ENCODE measurements around the gene COL4A2.
A peak's percentile ranks its signal among the peaks of the same experiment; 100 is the strongest.

The COL4A2 gene

DNA sequence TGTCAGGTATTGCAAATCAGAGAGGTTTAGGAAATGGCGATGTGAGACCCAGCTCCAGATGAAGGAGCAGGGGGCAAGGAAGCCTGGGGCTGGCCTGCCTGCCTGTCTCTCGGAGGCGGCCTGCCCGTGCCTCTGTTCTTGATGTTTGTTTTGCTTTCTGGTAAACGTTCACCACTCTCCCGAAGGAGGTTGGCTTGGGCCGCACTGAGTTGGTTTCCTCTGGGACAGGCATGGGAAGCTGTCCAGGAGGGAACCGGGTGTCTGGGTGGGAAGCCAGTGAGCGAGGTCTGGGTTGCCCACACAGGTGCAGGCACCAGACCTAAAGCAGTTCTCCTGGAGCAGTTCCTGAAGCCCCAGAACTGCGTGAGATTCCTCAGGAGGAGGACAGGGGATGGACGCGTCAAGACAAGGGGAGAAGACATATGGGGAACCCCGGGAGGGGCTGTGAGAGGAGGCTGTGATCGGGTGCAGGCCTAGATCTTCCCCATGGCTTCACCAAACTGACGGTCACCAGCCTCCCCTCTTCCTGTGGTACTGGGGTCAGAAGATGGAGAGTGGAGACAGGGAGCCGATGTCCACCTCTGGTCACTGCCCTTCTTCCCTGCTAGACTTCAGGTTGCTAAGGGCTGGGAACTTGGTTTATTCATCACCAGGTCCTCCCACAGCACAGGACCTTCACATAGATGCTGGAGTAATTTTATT is 15.2 kb downstream of the COL4A2 start:
- no peak overlapping the region for H3K27ac ChIP-seq (ENCODE audit: insufficient read depth, low read depth, low read length, poor library complexity, severe bottlenecking)

DNA sequence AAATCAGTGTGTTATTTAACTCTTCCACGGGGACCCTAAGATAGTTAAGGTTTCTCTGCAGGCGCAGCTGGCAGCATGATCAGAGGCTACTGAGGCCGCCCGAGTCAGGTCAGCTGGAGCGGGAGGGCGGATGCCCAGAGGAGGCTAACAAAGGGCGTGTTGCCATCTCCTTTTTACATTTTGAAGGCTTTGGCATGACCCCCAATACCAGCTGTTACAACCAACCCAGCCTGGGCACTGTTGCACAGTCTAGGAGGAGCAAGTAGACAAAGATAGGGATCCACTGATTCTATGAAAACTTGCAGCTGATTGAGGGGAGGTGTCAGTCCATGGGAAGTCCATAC is 15.7 kb downstream of the COL4A2 start:
- no peak overlapping the region for H3K4me3 ChIP-seq (ENCODE audit: insufficient read depth, low read depth, low read length)
- H3K27ac ChIP-seq (ENCODE audit: insufficient read depth, low read depth, low read length, poor library complexity, severe bottlenecking) = no peak overlapping the region
- no peaks in the 10 kb centered on the region for H3K27me3 ChIP-seq (ENCODE audit: control insufficient read depth, insufficient read depth, low read length, poor library complexity, severe bottlenecking)
- WGBS, 2 experiments = 95 to 96% methylated on average over 7 of the region's 7 CpGs
- H3K9me3 ChIP-seq (ENCODE audit: control insufficient read depth, low read length) = no peaks in the 10 kb centered on the region
- peaks cover 21% of the 10 kb centered on the region for H3K4me1 ChIP-seq (ENCODE audit: control insufficient read depth, insufficient read depth, low read length)
- H3K36me3 ChIP-seq (ENCODE audit: control insufficient read depth, insufficient read depth, low read length) = no peaks in the 10 kb centered on the region

More for the DNA sequence above, 15.2 kb downstream of the COL4A2 start:
- peaks cover 17% of the 10 kb centered on the region for H3K4me1 ChIP-seq (ENCODE audit: control insufficient read depth, insufficient read depth, low read length)
- peaks cover 1% of the 10 kb centered on the region for H3K36me3 ChIP-seq (ENCODE audit: control insufficient read depth, insufficient read depth, low read length)
- whole genome bisulfite sequencing, 2 experiments = 96% methylated on average over 16 of the region's 16 CpGs
- H3K9me3 ChIP-seq (ENCODE audit: control insufficient read depth, low read length) = no peaks in the 10 kb centered on the region
- no peak overlapping the region for H3K4me3 ChIP-seq (ENCODE audit: insufficient read depth, low read depth, low read length)
- H3K27me3 ChIP-seq (ENCODE audit: control insufficient read depth, insufficient read depth, low read length, poor library complexity, severe bottlenecking) = no peaks in the 10 kb centered on the region

DNA sequence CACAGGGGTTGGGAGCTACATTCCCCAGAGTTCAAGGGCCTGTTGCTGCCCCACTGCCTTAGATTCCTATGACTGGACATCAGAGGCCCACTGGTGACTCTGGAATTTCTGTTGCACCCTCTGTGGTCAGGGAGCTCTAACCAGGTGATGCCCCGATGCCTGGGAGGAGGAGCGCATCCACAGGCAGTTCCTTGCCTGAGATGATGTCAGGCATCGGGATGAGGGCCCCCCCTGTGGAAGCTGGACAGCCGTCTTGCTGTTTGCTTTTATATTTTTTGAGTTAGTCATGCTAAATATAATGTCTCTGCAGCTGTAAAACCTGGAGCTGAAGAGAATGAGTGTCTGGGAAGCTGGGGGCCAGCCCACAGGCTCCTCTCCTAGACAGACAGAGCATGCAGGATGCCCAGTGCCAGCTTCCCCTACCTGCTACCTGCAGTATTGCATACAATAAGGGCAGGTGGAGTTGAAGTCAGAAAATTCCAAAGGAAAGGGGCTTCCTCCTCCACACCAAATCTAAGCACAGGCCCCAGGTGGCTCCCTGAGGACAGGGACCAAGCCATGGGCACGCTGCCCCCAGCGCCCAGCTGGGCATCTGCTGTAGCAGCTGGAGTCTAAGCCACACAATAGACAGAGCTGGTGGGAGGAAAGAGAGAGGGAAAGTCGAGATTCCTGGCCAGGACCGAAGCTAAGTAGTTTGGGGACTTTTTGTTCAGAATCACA is 16.2 kb downstream of the COL4A2 start:
- Histone ChIP-seq H3K4me3 (ENCODE audit: insufficient read depth, low read depth, low read length) (no peak overlapping the region), H3K27ac (ENCODE audit: insufficient read depth, low read depth, low read length, poor library complexity, severe bottlenecking) (no peak overlapping the region), H3K9me3 (ENCODE audit: control insufficient read depth, low read length) (no peaks in the 10 kb centered on the region), H3K36me3 (ENCODE audit: control insufficient read depth, insufficient read depth, low read length) (no peaks in the 10 kb centered on the region), H3K27me3 (ENCODE audit: control insufficient read depth, insufficient read depth, low read length, poor library complexity, severe bottlenecking) (no peaks in the 10 kb centered on the region), H3K4me1 (ENCODE audit: control insufficient read depth, insufficient read depth, low read length) (peaks cover 21% of the 10 kb centered on the region)
- 81 to 82% methylated on average over 8 of the region's 8 CpGs for WGBS, 2 experiments

DNA sequence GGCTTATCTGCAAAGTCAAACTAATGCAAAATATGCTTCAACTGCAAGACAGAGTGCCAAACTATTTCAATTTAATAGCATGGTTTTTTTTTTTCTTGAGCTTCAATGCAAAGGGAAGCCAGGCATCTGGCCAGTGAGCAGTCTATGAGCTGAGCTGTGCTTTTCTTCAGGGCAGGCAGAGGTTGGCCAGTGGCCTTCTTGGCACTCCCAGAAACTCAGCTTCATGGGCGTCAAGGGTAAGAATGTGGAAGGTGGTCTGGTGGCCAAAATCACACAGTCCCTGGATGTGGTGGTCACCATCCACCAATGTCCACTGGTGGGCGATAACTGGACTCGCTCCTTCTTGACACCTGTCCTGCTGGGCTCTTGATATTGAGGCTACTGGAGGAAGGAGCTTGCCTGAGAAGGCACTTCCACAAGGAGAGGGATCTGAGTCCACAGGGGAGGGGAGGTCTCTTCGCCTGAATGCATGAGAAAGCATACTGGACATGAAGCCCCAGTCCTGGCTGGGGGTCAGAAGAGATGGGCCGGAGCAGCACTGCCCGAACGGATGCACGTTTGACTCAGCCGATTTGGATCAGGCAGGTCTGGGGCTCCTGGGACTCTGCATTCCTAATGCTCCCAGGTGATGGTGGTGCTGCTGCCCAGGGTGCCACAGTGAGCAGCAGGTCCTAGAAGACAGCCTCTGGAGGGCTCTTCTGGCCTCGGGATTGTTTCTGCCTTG is 17.1 kb downstream of the COL4A2 start:
- no peak overlapping the region for H3K27ac ChIP-seq (ENCODE audit: insufficient read depth, low read depth, low read length, poor library complexity, severe bottlenecking)
- H3K9me3 ChIP-seq (ENCODE audit: control insufficient read depth, low read length) = no peaks in the 10 kb centered on the region
- no peaks in the 10 kb centered on the region for H3K36me3 ChIP-seq (ENCODE audit: control insufficient read depth, insufficient read depth, low read length)
- H3K27me3 ChIP-seq (ENCODE audit: control insufficient read depth, insufficient read depth, low read length, poor library complexity, severe bottlenecking) = no peaks in the 10 kb centered on the region
- 93 to 94% methylated on average over 10 of the region's 10 CpGs for WGBS, 2 experiments
- H3K4me3 ChIP-seq (ENCODE audit: insufficient read depth, low read depth, low read length) = no peak overlapping the region
- peaks cover 21% of the 10 kb centered on the region for H3K4me1 ChIP-seq (ENCODE audit: control insufficient read depth, insufficient read depth, low read length)

DNA sequence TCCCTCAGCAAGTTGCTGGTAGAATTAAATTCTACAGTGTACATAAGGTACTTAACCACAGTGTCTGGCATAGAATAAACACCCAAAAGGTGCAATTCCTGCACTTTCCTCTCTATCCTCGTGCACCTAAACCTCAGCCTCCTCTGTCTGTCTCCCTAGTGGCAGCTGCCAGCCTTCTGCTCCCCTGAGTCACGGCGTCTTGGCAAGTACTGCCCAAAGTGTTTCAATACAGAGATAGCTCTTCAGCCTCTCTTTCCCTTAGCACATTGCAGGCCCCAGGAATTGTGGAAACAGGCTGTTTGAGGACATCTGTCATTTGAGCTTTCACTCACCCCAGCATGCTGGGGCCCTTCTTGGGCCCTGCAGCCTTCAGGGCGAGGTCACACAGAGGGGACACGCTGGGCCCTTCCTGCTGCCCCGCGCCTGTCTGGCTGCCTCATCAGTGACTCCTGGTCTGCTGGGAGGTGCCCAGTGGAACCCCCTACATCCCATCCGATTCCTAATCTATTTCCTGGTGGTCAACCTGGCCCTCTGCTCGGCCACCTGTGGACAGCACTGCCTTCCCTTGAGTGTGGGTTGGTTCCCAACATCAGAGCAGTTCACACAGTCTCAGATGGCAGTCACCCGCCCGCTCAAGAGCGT is 19.3 kb downstream of the COL4A2 start:
- no peaks in the 10 kb centered on the region for H3K36me3 ChIP-seq (ENCODE audit: control insufficient read depth, insufficient read depth, low read length)

DNA sequence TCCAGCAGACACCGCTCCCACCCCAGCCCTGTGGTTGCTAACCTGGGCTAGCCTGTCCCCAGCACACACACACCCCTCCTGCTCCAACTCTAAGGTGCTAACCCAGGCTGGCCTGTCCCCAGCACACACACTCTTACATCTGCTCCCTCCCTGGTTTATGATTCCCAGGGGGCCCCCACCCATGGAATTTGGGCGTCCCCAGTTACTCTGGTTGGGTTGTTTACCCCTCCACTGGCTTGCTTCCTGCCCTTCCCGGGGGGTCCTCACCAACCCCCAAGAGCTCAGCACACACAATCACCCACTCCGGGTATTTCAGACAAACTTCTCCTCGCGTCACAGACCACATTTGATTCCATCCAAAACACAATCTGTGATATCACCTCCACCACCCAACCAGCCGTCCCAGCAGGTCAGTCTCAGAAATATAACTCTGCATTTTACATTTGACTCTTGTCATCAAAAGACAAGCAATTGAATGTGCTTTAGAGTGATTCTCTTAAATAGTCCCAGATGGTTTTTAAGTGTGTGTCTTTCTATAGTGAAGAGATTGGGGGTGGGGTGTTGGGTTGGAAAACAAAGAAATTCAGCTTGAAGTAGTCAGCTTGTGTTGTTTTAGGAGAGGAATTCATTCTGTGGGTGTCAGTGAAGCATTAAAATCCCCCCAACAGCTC is 20.1 kb downstream of the COL4A2 start:
- Histone ChIP-seq H3K27me3 (ENCODE audit: control insufficient read depth, insufficient read depth, low read length, poor library complexity, severe bottlenecking) (no peaks in the 10 kb centered on the region), H3K36me3 (ENCODE audit: control insufficient read depth, insufficient read depth, low read length) (peaks cover 2% of the 10 kb centered on the region), H3K9me3 (ENCODE audit: control insufficient read depth, low read length) (no peaks in the 10 kb centered on the region), H3K4me3 (ENCODE audit: insufficient read depth, low read depth, low read length) (no peak overlapping the region), H3K27ac (ENCODE audit: insufficient read depth, low read depth, low read length, poor library complexity, severe bottlenecking) (peak overlapping the region; percentile 11), H3K4me1 (ENCODE audit: control insufficient read depth, insufficient read depth, low read length) (peaks cover 34% of the 10 kb centered on the region)
- WGBS, 2 experiments = 30 to 35% methylated on average over 6 of the region's 7 CpGs

More for the DNA sequence above, 19.3 kb downstream of the COL4A2 start:
- no peak overlapping the region for H3K4me3 ChIP-seq (ENCODE audit: insufficient read depth, low read depth, low read length)
- H3K4me1 ChIP-seq (ENCODE audit: control insufficient read depth, insufficient read depth, low read length) = peaks cover 34% of the 10 kb centered on the region
- WGBS, 2 experiments = 70 to 73% methylated on average over 12 of the region's 12 CpGs
- H3K27me3 ChIP-seq (ENCODE audit: control insufficient read depth, insufficient read depth, low read length, poor library complexity, severe bottlenecking) = no peaks in the 10 kb centered on the region
- peak overlapping the region; percentile 19 for H3K27ac ChIP-seq (ENCODE audit: insufficient read depth, low read depth, low read length, poor library complexity, severe bottlenecking)
- no peaks in the 10 kb centered on the region for H3K9me3 ChIP-seq (ENCODE audit: control insufficient read depth, low read length)

DNA sequence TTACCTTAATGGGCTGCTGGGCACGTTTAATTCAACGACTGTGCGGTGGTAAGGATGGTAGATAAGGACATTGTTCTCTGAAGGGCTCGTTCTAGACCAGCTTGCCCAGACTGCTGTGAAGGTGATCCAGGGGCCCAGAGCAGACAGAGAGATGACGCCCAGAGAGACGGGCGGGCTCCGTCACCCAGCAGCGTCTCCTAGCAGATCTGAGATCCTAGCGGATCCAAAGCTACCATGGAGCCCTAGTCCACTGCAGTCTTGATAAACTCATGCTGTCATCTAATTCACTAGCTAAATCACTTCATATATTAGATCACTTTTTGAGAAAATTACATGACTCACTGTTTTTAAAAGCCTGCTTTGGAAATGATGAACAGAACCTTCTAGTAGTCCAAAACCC is 21.5 kb downstream of the COL4A2 start:
- peaks cover 4% of the 10 kb centered on the region for H3K36me3 ChIP-seq (ENCODE audit: control insufficient read depth, insufficient read depth, low read length)
- no peak overlapping the region for H3K27ac ChIP-seq (ENCODE audit: insufficient read depth, low read depth, low read length, poor library complexity, severe bottlenecking)
- WGBS, 2 experiments = 93 to 94% methylated on average over 10 of the region's 10 CpGs

DNA sequence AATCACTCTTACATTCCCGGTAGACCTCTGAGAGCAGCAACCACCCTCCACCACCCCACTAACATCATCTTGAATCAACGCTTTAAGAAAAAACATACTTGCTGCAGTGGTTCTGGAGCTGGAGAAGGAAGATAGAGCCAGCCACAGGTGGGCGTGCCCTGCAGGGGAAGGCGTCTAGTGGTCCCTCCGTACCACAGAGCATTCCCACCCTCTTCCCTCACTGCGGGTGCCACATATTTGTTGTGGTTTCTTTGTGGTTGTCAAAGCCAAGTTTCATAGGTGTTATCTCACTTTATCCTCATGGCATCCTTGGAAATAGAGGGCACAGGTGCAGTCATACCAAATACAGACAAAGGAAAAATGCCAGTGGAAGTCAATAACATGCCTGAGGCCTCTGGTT is 22.2 kb downstream of the COL4A2 start:
- WGBS, 2 experiments = 91 to 97% methylated on average over 5 to 6 of the region's 6 CpGs
- Histone ChIP-seq H3K27ac (ENCODE audit: insufficient read depth, low read depth, low read length, poor library complexity, severe bottlenecking) (no peak overlapping the region), H3K27me3 (ENCODE audit: control insufficient read depth, insufficient read depth, low read length, poor library complexity, severe bottlenecking) (no peaks in the 10 kb centered on the region), H3K4me1 (ENCODE audit: control insufficient read depth, insufficient read depth, low read length) (peaks cover 34% of the 10 kb centered on the region), H3K4me3 (ENCODE audit: insufficient read depth, low read depth, low read length) (no peak overlapping the region), H3K36me3 (ENCODE audit: control insufficient read depth, insufficient read depth, low read length) (peaks cover 4% of the 10 kb centered on the region), H3K9me3 (ENCODE audit: control insufficient read depth, low read length) (no peaks in the 10 kb centered on the region)

More for the DNA sequence above, 21.5 kb downstream of the COL4A2 start:
- no peak overlapping the region for H3K4me3 ChIP-seq (ENCODE audit: insufficient read depth, low read depth, low read length)
- H3K9me3 ChIP-seq (ENCODE audit: control insufficient read depth, low read length) = no peaks in the 10 kb centered on the region
- H3K27me3 ChIP-seq (ENCODE audit: control insufficient read depth, insufficient read depth, low read length, poor library complexity, severe bottlenecking) = no peaks in the 10 kb centered on the region
- peaks cover 34% of the 10 kb centered on the region for H3K4me1 ChIP-seq (ENCODE audit: control insufficient read depth, insufficient read depth, low read length)

DNA sequence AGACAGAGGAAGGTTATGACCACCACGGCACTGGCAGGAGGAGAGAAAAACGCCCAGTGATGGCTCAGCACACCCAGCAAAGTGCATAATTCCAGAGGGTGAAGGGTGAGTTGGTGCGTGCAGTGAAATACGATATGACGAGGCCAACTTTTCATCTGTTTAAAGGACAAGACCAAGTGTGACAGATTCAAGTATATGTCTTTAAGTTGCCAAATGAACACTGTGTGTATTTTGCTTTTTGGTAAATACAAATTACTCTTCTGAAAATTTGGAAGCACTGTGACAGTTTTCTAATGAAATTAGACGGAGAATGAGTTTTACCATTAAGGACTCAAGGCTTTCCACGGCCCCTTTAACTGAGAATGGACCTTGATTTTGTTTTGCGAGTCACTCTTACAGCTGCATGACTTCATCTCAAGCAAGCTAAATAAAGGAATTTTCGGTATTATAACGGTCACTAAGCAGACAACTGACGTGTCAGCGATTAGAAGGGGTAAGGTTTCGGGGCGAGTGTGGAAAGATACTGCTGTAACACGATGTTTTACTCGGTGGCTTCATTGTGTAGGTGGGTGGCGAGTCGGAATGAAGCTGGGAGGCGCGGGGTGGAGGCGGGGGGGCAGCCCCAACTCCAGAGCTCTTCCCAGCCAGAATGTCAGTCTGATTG is 22.8 kb downstream of the COL4A2 start:
- Histone ChIP-seq H3K36me3 (ENCODE audit: control insufficient read depth, insufficient read depth, low read length) (peaks cover 4% of the 10 kb centered on the region), H3K27me3 (ENCODE audit: control insufficient read depth, insufficient read depth, low read length, poor library complexity, severe bottlenecking) (no peaks in the 10 kb centered on the region), H3K27ac (ENCODE audit: insufficient read depth, low read depth, low read length, poor library complexity, severe bottlenecking) (no peak overlapping the region), H3K9me3 (ENCODE audit: control insufficient read depth, low read length) (no peaks in the 10 kb centered on the region), H3K4me3 (ENCODE audit: insufficient read depth, low read depth, low read length) (no peak overlapping the region), H3K4me1 (ENCODE audit: control insufficient read depth, insufficient read depth, low read length) (peaks cover 32% of the 10 kb centered on the region)
- WGBS, 2 experiments = 94 to 95% methylated on average over 21 of the region's 21 CpGs
